IPS-18a (cell line): ENCODE results near the gene MIPEP.
"Not testable (repeated sequence)": the region's sequence is repeated elsewhere in the genome, so short reads cannot be mapped to it uniquely, and the experiment has no call there.

Source experiments
- H3K27ac ChIP-seq: one replicate; pipeline ENCODE4 v1.5.1; 2013; ENCODE audit warnings: low read length
- H3K27me3 ChIP-seq: one replicate; pipeline ENCODE4 v1.6.1; 2013; ENCODE audit warnings: mild to moderate bottlenecking, low read length; ENCODE audit not compliant: control insufficient read depth, insufficient read depth
- H3K36me3 ChIP-seq: one replicate; pipeline ENCODE4 v1.6.1; 2013; ENCODE audit warnings: low read depth, low read length; ENCODE audit not compliant: control insufficient read depth
- H3K4me1 ChIP-seq: one replicate; pipeline ENCODE4 v1.6.1; 2013; ENCODE audit warnings: low read depth, low read length; ENCODE audit not compliant: control insufficient read depth
- H3K4me3 ChIP-seq: one replicate; pipeline ENCODE4 v1.5.1; 2013; ENCODE audit warnings: low read length
- H3K9ac ChIP-seq: one replicate; pipeline ENCODE4 v1.6.1; 2013; ENCODE audit warnings: mild to moderate bottlenecking, low read length, moderate library complexity
- H3K9me3 ChIP-seq: one replicate; pipeline ENCODE4 v1.6.1; 2013; ENCODE audit warnings: low read depth, low read length; ENCODE audit not compliant: control insufficient read depth

The MIPEP gene

GRCh38 chr13:23767838-23768237, 121.4 kb downstream of the MIPEP start:
- no peaks in the 10 kb centered on the region for H3K4me1 ChIP-seq
- H3K4me3 ChIP-seq = no peak overlapping the region
- H3K9me3 ChIP-seq = no peaks in the 10 kb centered on the region
- no peak overlapping the region for H3K27ac ChIP-seq
- H3K27me3 ChIP-seq = no peaks in the 10 kb centered on the region
- no peaks in the 10 kb centered on the region for H3K36me3 ChIP-seq
- H3K9ac ChIP-seq = no peak overlapping the region

GRCh38 chr13:23766939-23767338, 122.3 kb downstream of the MIPEP start:
- Histone ChIP-seq H3K4me1 (no peaks in the 10 kb centered on the region), H3K36me3 (no peaks in the 10 kb centered on the region), H3K9me3 (no peaks in the 10 kb centered on the region), H3K4me3 (no peak overlapping the region), H3K27me3 (no peaks in the 10 kb centered on the region), H3K27ac (no peak overlapping the region), H3K9ac (no peak overlapping the region)

- H3K4me1 ChIP-seq = no peaks in the 10 kb centered on the region
- H3K4me3 ChIP-seq = no peak overlapping the region
- H3K27me3 ChIP-seq = no peaks in the 10 kb centered on the region
- H3K9ac ChIP-seq = no peak overlapping the region
- no peaks in the 10 kb centered on the region for H3K9me3 ChIP-seq
- H3K36me3 ChIP-seq = no peaks in the 10 kb centered on the region
- H3K27ac ChIP-seq = no peak overlapping the region
Observed at GRCh38 chr13:23766283-23766682, 122.9 kb downstream of the MIPEP start.

GRCh38 chr13:23765531-23765930, 123.7 kb downstream of the MIPEP start:
- Histone ChIP-seq H3K4me3 (no peak overlapping the region), H3K9me3 (no peaks in the 10 kb centered on the region), H3K36me3 (no peaks in the 10 kb centered on the region), H3K27ac (no peak overlapping the region), H3K9ac (no peak overlapping the region), H3K27me3 (no peaks in the 10 kb centered on the region), H3K4me1 (no peaks in the 10 kb centered on the region)

- H3K4me3 ChIP-seq = no peak overlapping the region
- no peaks in the 10 kb centered on the region for H3K27me3 ChIP-seq
- H3K9me3 ChIP-seq = no peaks in the 10 kb centered on the region
Observed at GRCh38 chr13:23763318-23763717, 125.9 kb downstream of the MIPEP start.

GRCh38 chr13:23761760-23762159, 127.4 kb downstream of the MIPEP start:
- H3K9me3 ChIP-seq, H3K27me3 ChIP-seq, H3K36me3 ChIP-seq, H3K4me3 ChIP-seq, H3K9ac ChIP-seq, H3K4me1 ChIP-seq, H3K27ac ChIP-seq: not testable (repeated sequence)

More at GRCh38 chr13:23763318-23763717, 125.9 kb downstream of the MIPEP start:
- Histone ChIP-seq H3K9ac (no peak overlapping the region), H3K27ac (no peak overlapping the region), H3K36me3 (no peaks in the 10 kb centered on the region), H3K4me1 (no peaks in the 10 kb centered on the region)

- H3K9me3 ChIP-seq = no peaks in the 10 kb centered on the region
- no peaks in the 10 kb centered on the region for H3K4me1 ChIP-seq
- no peaks in the 10 kb centered on the region for H3K36me3 ChIP-seq
- no peak overlapping the region for H3K27ac ChIP-seq
- no peaks in the 10 kb centered on the region for H3K27me3 ChIP-seq
- H3K4me3 ChIP-seq = no peak overlapping the region
- no peak overlapping the region for H3K9ac ChIP-seq
Observed at GRCh38 chr13:23760000-23760399, 129.2 kb downstream of the MIPEP start.

- H3K9ac ChIP-seq = no peak overlapping the region
- H3K4me1 ChIP-seq = peaks cover under 1% of the 10 kb centered on the region
- no peaks in the 10 kb centered on the region for H3K27me3 ChIP-seq
- H3K9me3 ChIP-seq = no peaks in the 10 kb centered on the region
- no peaks in the 10 kb centered on the region for H3K36me3 ChIP-seq
- H3K27ac ChIP-seq = no peak overlapping the region
- no peak overlapping the region for H3K4me3 ChIP-seq
Observed at GRCh38 chr13:23758798-23759527, 130.2 kb downstream of the MIPEP start.

- H3K27me3 ChIP-seq = no peaks in the 10 kb centered on the region
- no peak overlapping the region for H3K9ac ChIP-seq
- H3K27ac ChIP-seq = no peak overlapping the region
- peaks cover 19% of the 10 kb centered on the region for H3K4me1 ChIP-seq
- no peak overlapping the region for H3K4me3 ChIP-seq
- no peaks in the 10 kb centered on the region for H3K36me3 ChIP-seq
- no peaks in the 10 kb centered on the region for H3K9me3 ChIP-seq
Observed at GRCh38 chr13:23754997-23755396, 134.2 kb downstream of the MIPEP start.

GRCh38 chr13:23754506-23754905, 134.7 kb downstream of the MIPEP start:
- no peak overlapping the region for H3K4me3 ChIP-seq
- H3K4me1 ChIP-seq = peaks cover 22% of the 10 kb centered on the region
- no peak overlapping the region for H3K27ac ChIP-seq
- H3K36me3 ChIP-seq = no peaks in the 10 kb centered on the region
- no peaks in the 10 kb centered on the region for H3K27me3 ChIP-seq
- H3K9ac ChIP-seq = no peak overlapping the region
- no peaks in the 10 kb centered on the region for H3K9me3 ChIP-seq

- no peak overlapping the region for H3K9ac ChIP-seq
- no peaks in the 10 kb centered on the region for H3K36me3 ChIP-seq
- H3K4me3 ChIP-seq = no peak overlapping the region
- no peaks in the 10 kb centered on the region for H3K9me3 ChIP-seq
- H3K27ac ChIP-seq = no peak overlapping the region
- peaks cover 32% of the 10 kb centered on the region for H3K4me1 ChIP-seq
- no peaks in the 10 kb centered on the region for H3K27me3 ChIP-seq
Observed at GRCh38 chr13:23753458-23753857, 135.7 kb downstream of the MIPEP start.
